NOMO-1 treated with DMSO at 0.1 percent for 48 hours (cell line): ENCODE data around the gene GLIPR1.
"Not testable (repeated sequence)": the region's sequence is repeated elsewhere in the genome, so short reads cannot be mapped to it uniquely, and the experiment has no call there.

ENCODE experiments used
- DNase-seq: peaks from one replicate; lab custom pipeline; 2025; ENCODE audit not compliant: unreplicated experiment; lab: John Stamatoyannopoulos, UW

GLIPR1 gene

DNA sequence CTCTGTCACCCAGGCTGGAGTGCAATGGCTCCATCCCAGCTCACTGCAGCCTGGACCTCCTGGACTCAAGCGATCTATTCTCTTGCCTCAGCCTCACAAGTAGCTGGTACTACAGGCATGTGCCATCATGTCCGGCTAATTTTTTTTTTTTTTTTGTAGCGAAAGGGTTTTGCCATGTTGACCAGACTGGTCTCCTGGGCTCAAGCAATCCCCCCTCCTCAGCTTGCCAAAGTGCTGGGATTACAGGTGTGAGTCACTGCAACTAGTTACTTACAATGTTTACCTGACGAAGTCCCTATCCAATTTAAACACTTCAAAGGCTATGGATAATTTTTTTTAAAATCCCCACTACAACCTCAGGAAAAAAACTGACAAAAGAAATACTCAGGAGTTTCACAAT is 29.1 kb downstream of the GLIPR1 start:
- no peak for DNase-seq

DNA sequence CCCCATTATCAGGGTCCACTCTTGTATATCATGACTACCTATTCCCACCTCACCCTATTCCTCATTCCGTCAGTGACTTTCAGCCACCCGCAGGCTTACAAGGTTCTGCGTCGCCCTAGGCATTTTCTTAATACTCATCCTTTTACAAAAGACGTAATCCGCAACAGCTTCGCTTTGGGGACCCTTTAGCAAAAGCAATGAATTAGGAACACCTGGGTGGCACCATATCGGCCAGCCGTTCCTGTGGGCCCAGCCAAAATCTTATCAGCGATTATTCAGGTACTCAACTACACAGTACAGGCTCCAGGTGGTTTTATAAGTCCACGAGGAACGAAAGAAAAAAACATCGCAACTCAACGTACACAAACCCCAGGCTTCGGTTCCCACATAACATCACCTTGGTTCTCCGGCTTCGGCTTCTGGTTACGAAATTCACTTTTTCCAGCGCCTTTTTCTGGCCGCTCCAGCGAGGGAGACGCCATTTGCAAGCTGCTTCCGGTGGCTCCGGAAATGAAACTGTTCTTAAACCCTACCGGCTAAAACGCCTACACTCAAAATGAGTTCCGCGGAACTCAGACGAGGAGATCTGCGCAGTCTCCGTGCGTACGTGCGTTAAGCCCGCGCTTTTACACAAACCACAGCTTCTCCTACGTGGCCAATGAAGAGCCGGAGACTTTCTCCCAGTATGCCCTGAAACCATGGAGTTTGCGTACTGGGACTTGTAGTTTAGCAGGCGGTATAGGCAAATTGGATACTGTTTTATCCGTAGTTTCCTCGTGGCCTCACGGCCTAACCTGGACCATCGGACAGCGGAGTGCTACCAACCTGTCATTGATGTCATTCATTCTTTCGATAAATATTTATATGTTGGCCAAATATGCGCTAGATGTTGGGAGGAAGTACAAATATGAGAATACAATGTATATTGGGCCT is 30.8 kb downstream of the GLIPR1 start, which contains the start of gene KRR1:
TSS of gene KRR1 (minus strand) at position 494 of the 933 bp plus-strand sequence. CDS start at position 482, 12 bp downstream.
- DNase-seq, result peak; percentile 97

- not testable (repeated sequence) for DNase-seq
Measured at GRCh38 chr12:75521224-75521623, 40.7 kb downstream of the GLIPR1 start.

DNA sequence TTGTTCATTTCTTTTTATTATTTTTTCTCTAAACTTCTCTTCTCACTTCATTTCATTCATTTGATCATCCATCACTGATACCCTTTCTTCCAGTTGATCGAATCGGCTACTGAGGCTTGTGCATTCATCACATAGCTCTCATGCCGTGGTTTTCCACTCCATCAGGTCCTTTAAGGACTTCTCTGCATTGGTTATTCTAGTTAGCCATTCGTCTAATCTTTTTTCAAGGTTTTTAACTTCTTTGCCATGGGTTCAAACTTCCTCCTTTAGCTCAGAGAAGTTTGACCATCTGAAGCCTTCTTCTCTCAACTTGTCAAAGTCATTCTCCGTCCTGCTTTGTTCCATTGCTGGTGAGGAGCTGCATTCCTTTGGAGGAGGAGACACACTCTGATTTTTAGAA is 41.6 kb downstream of the GLIPR1 start:
- not testable (repeated sequence) for DNase-seq

GRCh38 chr12:75525263-75525662 is 44.7 kb downstream of the GLIPR1 start:
- DNase-seq, result no peak

GRCh38 chr12:75526655-75527511 is 46.3 kb downstream of the GLIPR1 start:
- DNase-seq, result peak; percentile 81

GRCh38 chr12:75528272-75528671 is 47.7 kb downstream of the GLIPR1 start:
- peak; percentile 10 for DNase-seq

- DNase-seq, result no peak
Measured at GRCh38 chr12:75528692-75529091, 48.1 kb downstream of the GLIPR1 start.

- DNase-seq, result no peak
Measured at GRCh38 chr12:75529316-75529715, 48.8 kb downstream of the GLIPR1 start.

GRCh38 chr12:75529826-75530225 is 49.3 kb downstream of the GLIPR1 start:
- DNase-seq, result no peak

GRCh38 chr12:75533239-75533638 is 52.7 kb downstream of the GLIPR1 start:
- DNase-seq, result no peak

- DNase-seq, result no peak
Measured at GRCh38 chr12:75539889-75540288, 59.3 kb downstream of the GLIPR1 start.

- no peak for DNase-seq
Measured at GRCh38 chr12:75542942-75543341, 62.4 kb downstream of the GLIPR1 start.

- no peak for DNase-seq
Measured at GRCh38 chr12:75543529-75543928, 63.0 kb downstream of the GLIPR1 start.

DNA sequence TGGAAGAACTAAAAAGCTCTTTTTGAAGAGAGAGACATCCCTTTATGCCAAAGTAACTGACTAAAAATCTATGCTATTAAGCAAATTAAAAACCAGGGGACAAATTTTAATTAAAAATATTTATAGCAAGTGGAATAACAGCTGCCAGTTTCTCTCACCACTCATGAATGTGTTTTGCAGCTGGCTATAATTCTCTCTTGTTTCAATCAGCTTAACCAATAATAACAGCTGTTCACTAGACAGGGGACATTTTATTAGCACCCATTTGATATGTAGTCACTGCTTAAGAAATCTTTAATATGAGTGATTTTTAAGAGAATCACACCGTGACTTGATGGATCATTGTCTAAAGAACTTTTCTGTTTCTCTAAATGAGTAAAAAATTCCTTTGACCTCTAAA is 65.1 kb downstream of the GLIPR1 start:
- no peak for DNase-seq

GRCh38 chr12:75548879-75549278 is 68.3 kb downstream of the GLIPR1 start:
- no peak for DNase-seq

- DNase-seq, result no peak
Measured at GRCh38 chr12:75549989-75550388, 69.4 kb downstream of the GLIPR1 start.

- no peak for DNase-seq
Measured at GRCh38 chr12:75550401-75551240, 70.1 kb downstream of the GLIPR1 start.

GRCh38 chr12:75551477-75551876 is 70.9 kb downstream of the GLIPR1 start:
- no peak for DNase-seq

DNA sequence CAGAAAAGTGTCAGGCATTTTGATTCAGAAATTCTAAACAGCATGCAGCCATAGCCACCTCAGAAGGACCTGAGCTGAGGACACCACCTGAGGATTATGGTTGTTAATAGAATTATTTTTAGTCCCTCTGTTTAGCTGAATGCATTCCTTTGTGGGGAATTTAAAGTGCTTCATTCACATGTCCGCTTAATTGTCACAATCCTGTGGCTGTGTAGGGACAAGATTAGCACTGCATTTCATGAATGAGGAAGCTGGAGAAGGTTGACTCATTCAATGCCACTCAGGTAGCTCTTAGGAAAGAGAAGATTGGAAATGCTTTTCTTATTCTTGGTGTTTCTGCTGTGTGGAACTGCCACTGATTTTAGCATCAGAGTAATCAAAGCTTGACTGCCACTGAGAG is 72.8 kb downstream of the GLIPR1 start:
- peak; percentile 69 for DNase-seq
